ENCODE data around the gene ZFYVE21. TPM values are rescaled to one million over a fixed set of nuclear protein-coding genes. Genes with fewer than 3 reads are reported as not detected.

Gene ZFYVE21
- total RNA-seq, 1 experiment from 2014 or later, result 45.3 TPM

DNA sequence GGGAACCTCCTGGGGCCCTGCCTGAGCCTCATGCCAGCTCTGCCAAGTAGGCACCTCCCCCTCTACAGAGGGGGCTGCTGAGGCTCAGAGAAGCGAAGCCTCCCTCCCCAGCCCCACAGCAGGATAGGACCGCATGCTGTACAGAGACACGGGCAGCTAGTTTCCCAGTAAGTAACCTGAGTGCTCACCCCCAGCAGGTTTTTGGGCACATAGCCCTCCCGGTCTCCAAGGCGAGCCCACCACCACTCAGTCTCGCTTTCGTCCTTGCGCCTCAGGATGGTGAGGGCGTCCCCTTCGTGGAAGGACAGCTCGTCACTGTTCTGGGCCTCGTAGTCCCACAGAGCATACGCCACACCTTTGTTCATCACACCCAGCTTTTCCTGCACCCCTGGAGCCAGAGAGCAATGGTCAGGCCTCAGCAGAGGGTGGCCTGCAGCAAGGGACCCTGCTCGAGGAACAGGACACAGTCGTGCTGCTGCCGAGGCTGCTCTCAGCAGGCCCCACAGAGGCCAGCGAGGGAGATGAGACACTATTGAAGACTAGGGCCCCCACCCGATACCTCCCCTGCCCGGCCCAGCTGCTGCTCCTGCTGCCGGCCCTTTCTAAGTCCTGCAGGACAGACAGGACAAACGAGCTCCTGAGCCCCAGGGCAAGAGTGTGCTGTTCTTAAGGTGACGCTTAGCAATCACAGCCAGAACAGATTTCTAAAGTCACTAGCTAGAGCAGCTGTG is 20.4 kb downstream of the ZFYVE21 start:
- no peak for DNase-seq (ENCODE audit: low read depth)

DNA sequence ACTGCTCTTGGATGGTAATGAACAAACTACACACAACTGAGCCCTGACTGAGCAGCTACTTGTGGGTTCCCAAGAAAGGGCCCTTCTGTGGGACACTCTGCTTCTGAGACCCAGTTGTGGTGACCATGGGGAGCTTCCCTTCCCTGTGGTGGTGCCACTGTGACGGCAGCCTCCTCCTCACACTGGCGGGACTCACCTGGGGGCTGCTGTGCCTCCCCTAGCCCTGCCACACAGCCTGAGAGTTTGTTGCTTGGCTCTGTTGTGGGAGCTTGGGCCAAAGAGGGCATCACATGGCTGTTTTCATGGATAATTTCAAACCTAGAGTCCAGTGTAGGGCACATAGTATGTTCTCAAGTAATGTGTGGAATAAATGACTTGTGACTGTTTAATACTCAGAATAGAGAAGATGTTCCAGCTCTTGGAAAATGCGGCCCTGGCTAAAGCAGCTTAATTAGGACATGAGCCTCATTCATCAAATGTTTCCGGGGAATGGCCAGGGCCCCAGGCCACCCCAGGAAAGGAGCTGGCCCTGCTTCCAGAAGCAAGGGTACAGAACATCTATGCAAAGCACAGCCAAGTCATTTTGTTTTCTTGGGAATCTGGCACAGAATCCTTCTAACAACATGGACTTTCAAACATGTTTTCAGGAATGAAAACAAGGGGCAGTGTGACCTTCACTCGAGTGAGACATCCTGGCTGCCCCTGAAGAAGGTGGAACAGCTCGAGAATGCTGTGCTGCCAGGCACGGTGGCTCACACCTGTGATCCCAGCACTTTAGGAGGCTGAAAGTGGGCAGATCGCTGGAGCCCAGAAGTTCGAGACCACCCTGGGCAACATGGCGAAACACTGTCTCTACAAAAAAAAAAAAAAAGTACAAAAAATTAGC is 21.2 kb downstream of the ZFYVE21 start:
- DNase-seq (ENCODE audit: low read depth), result no peak

DNA sequence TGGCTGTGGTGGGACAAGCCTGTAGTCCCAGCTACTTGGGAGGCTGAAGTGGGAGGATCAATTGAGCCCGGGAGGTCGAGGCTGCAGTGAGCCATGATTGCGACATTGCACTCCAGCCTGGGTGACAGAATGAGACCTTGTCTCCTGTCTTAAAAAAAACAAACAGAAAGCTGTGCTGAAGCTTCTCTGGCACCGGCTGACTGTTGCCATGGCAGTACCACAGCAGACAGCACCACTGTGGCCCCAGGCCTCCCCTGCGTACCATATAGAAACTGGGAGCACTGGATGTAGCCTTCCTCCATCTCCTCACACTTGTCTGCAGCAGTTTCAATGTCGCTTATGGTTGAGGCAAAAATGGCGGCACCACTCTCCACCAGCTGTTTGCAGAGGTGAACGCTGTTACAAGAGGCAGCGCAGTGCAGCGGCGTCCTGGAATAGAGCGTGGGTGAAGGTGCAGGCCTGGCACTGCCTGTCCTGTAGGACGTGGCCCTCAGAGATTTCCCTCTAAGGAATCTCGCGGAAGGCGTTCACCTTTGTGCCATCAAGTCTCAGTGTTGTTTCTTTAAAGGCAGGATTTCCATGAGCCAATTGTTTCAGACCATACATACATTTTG is 21.9 kb downstream of the ZFYVE21 start:
- no peak for DNase-seq (ENCODE audit: low read depth)

DNA sequence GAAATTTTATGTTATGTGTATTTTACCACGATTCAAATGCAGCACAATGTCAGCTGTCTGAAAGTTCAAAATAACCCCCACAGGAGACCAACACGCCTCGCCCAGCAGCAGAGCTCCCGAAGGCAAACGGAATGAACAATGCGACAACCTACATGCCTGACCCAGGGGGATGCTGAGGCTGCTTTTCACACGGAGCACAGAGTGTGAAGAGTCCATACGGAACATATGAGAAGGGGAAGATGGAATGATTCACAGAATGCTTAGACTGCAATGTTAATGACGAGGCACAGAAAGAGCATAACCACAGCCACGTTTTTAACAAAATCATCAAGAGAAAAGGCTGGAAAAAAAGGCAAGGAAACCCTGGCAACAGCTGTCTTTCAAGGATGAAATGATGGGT is 22.6 kb downstream of the ZFYVE21 start:
- no peak for DNase-seq (ENCODE audit: low read depth)

DNA sequence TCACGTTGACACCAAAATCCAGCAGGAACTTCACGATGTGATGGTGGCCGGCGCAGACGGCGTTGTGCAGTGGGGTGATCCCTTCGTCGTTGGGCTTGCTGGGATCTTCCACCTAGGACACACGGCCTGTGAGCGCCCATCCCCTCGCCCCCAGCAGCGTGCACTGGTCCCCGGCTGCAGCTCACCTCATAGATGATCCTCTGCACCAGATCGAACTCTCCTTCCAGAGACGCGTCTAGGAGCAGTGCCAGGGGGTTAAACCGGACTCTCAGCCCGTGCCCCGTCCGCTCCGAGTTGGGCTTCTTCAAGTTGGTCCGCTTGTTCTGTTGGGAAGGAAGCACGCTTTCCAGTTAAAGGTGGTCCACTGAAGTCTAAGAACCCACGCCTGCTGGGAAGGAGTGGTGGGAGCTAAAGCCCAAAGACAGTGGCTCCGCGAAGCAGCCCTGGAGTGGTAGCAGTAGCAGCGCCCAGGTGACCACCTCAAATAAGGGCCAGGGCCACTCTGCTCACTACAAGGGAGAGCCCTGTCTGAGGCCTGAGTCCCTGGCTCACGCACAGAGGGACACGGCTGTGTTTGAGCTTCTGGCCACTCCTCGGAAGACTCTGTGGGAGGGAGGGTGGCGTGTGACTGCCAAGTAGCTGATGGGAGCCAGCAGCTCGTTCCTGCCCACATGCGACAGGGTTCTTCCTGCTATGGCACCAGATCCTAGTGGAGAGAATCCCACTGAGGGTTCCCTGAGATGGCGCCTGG is 23.3 kb downstream of the ZFYVE21 start:
- DNase-seq (ENCODE audit: low read depth), result no peak

DNA sequence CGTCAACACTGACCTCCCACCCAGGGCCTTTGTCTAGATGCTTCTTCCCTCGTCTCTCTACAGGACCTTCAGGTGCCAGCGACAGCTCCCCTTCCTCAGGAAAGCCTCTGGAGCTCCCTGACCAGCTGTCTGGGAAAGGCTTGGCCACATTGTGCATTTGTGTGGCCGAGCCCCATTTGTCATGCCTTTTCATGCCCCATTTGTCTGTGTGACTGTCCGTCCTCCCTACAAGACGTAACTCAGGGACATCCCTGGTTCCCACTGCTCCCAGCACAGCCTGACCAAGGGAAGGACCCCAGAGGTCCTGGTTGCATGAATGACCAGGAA is 23.8 kb downstream of the ZFYVE21 start:
- DNase-seq (ENCODE audit: low read depth), result no peak

DNA sequence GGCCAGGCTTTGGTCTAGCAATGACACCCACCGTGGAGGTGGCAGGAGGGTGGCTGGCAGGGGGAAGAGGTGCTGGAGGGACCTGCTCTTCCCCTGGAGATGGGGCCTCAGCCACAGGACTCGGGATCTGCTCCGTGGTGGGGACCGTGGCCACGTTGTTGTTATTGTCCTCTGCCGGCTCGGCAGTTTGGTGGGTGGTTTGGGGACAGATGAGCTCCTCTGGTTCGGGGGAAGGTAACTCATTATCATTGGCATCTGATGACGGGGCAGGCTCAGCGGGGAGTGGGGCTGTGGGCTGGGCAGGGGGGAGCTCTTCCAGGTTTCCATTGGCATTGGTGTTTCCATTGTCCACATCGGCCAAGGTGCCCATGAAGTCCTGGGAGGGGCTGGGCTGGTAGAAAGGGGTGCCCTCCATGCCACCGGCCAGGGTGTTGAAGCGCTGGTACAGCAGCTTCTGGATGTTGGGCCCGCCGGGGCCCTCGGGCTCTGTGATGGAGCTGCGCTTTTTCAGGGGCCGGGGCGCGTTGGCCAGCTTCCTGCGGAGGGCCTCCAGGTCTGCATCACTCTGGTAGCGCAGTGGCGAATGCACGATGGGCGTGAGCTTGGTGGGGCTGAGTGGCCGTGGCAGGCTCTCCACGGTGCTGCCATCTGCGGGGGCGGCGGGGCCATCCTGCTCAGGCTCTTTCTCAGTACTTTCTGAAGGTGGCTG is 24.3 kb downstream of the ZFYVE21 start:
- DNase-seq (ENCODE audit: low read depth), result no peak

DNA sequence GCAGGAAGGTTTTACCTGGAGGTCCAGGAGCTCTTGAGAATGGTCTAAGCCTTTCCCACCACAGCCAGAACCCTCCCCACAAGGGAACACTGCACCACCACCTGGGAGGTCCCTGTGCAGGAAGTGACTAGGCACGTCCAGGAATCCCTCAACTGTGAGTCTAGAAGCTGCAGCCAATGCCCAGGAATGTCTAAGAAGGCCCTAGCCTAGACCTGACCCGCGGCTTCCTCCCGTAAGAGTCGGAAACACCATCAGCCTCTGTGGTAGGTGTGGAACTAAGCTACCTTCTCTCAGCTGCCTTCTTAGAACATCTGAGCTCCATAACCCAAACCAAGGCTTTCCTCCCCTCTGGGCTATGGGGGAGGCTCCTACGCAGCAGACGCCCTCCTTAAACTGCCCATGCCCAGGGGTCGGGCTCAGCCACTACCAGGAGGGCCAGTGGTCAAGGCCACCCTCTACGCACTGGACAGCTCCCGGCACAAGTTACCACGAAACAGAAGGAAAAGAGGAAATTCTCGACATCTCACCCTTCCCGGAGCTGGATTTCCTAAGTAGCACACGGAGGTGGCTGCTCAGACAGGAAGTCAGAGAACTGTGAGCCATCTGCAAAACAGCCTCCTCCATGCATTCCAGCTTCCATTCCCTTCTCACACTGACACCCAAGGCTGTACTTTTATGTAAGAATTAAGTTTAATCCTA is 25.5 kb downstream of the ZFYVE21 start:
- DNase-seq (ENCODE audit: low read depth), result peak; percentile 51

DNA sequence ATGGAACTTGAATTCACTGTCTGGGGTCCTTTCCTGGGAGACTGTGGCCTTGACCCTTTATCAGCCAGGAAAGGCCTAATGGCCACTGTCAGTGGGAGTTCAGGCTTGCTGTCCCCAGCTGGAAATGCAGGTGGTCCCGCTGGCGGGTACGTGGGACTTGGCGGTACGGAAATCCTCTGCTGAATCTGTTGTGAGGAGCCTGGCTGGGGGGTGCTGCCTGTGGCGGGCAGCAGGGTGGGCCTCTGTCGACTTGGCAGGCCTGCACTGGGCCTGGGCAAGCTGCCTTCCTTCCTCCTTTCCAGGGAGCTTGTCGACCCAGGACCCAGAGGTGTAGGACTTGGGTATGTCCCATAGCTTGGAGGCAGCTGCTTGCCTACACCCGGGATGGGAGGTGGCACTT is 26.3 kb downstream of the ZFYVE21 start:
- no peak for DNase-seq (ENCODE audit: low read depth)

DNA sequence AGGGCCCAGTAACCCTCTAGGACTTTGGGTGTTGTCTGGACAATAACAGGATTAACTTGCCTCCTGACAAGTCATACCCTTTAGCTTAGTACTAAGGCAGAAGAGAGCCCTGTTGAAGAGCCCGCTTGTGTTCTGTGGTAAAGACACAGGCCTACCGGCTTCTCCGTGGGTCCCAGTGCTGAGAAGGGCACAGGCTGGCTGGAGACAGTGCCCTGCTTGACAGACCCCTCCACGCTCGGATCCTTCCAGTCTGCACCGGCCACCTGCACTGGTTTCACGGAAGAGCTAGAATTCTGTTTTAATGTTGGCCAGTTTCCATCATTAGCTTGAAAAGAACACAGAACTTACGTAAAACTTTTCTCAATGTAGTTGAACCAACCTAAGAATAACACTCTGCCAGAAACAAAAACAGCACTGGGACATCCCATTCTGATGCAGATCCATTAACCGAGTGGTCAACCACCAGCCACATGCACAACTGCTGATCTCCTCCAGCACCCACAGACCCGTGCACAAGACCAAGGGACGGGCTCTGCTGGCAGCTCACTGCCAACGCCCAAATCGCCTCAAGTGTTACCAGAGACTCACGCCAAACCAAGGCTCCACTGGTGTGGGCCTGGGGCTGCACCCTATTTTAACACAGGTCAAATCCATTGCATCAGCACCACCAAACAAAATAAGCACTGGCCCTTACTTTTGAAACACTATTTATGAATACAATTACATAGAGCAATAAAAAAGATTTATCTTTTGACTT is 27.1 kb downstream of the ZFYVE21 start:
- DNase-seq (ENCODE audit: low read depth), result no peak

DNA sequence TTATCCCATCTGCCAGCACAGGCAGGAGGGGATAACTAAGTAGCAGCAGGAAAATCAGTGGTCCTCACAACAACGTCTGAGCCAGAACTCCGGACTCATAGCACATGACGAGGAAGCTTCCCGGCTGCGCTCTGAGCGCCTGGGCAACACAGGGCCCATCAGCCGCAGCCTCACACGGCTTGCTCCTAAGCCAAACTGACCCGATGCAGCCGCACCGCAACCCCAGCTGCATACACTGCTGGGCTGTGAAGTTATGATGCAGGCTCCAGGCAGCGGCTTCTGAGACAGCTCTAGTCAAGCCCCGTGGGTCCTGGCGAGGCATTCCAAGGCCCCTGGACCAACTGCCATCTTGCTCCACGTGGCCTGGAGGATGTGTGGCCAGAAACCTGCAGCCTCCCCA is 28.1 kb downstream of the ZFYVE21 start:
- no peak for DNase-seq (ENCODE audit: low read depth)

DNA sequence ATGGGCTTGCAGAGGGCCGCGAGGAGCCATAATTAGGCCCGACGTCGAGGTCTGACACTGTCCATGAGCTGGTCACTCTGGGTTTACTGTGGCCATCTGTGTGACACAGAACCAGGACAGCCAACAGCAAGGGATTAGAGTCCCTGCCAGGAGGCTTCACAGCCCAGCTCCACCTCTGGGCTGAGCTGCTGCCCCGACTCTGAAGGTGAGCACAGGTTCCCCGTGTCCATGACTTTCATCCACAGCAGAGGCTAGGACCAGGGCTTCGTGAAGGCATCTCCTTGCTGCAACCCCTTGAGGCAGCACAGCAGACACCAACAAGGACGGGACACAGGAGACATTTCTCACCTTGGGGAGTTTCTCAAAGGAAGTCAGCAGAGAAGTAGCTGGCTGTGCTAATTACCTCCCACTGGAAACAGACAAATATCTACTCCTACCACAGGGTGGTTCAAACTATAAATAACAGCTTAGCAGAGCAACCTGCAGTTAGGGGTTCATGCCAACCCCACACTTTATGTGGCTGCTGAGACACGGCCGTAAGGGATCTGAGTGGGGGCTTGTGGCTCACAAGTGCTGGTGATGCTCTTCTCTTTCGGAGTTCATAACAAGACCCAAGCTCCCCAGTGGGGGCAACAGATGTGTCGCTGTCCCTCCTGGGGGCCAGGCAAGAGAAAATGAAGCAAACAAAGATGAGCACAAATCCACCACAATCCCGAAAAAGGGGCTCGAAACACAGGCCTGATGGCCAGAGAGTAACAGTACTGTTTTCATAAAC is 29.2 kb downstream of the ZFYVE21 start:
- DNase-seq (ENCODE audit: low read depth), result no peak

DNA sequence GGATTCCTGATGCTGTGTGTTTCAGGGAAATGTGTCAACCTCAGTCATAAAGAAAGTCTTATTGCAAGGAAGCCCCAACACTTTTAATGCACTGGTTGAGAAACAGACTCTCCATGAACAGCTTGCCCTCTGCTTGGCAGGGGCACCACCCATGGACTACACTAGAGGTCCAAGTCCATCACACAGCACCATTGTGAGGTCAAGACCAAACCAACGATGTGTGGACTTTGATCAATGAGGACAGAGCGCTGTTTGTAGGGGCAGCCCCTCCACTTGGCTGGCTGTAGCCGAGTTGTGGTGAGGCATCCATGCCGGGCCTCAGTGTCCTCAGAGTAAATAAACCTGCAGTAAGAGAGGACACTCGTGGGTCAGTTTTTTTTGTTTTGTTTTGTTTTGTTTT is 29.8 kb downstream of the ZFYVE21 start:
- DNase-seq (ENCODE audit: low read depth), result no peak

DNA sequence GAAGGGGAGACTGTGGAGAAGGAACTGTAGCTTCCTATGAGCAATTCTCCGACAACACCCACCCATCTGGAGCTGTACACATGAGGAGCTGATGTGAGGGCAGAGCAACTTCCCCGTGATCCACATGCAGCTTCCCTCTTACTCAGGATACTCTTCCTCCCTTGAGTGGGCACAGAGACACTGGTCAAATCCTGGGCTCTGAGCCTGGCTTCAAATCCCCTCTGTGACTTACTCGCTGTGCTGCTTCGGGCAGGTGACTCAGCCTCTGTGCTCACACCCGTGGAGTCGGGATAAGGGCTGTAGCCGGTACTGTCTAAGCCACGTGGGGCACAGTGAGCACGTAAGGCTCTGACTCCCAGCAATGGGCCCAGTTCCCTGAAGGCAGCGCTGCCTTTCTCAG is 31.1 kb downstream of the ZFYVE21 start:
- peak; percentile 16 for DNase-seq (ENCODE audit: low read depth)

DNA sequence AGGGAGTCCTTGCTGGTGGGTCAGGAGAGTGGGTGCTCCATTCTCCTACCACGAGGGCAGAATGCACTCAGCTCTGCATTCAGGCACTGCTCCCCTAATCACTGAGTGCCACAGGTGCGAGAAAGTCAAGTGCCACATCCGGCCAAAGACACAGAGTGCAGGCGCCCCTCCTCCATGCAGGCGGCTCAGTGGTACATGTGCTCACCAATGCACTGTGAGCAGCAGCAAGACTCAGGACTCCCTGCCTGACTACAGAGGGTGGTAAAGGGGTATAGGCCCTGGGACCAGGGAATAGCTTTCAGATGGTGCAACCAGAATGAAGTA is 32.9 kb downstream of the ZFYVE21 start:
- no peak for DNase-seq (ENCODE audit: low read depth)

DNA sequence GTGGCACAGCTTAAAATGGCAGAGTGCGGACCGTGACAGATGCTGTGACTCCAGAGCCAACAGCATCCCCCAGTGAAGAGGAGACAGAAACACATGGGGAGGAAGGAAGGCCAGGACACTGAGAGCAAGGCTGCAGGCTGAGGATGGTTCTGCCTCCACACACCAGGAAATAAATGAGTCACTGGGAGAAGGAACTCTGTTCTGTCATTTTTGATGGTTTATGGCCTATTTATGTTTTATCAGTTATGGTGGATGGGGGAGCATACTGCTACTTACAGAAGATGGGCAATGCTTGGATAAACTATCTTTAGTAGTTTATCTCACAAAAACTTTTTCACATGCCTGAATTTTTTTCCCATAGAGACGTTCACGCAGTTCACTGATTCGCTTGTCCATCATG is 33.8 kb downstream of the ZFYVE21 start:
- no peak for DNase-seq (ENCODE audit: low read depth)

DNA sequence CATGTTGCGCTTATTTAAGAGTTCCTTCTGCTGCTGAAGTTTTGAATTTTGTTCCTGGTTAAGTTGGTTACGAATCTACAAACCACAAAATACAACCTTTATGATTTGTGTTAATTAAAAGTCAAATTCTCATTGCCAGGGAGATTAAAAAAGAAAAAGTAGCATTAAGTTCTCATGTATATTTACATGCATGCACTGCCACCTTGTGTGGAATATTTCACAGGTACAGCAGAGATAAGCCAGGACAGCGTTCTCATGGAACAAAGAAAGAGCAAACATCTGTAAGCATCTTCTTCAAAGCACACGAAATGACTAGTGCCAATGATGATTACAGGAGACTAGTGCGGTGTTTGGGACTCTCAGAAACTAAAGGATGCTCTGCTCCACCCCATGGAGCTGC is 34.2 kb downstream of the ZFYVE21 start:
- no peak for DNase-seq (ENCODE audit: low read depth)

DNA sequence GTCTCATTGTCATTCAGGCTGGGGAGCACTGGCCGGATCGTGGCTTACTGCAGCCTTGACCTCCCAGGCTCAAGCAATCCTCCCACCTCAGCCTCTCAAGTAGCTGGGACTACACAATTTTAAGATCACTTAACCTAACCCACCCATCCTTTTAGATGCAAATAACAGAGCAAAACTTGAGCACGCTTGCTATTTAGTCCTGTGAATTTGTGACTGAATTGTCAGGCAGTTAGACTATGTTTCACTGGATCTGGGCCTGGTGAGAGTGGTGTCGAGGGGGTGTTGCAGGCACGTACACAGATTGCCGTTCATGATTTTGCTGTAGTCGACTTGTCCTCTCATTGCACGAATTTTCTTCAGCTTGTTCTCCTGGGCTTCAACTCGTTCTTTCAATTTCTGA is 38.2 kb downstream of the ZFYVE21 start:
- DNase-seq (ENCODE audit: low read depth), result no peak

DNA sequence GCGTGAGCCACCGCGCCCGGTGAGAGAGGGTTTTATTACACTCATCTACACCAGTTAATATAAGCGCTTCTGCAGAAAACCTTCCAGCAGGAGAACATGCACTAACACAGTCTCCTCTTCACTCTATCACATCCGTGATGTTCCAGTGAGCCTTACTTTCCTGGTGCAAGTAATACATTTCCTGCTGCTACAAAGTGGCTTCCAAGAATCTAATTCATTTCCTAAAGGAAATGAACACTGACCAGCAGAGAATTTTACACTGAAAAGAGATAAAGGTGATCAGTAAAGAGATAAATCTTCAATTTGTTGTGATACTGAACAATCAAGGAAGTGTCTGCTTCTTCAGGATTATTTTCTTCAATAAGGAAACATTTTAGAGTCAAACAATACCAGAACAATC is 39.5 kb downstream of the ZFYVE21 start:
- no peak for DNase-seq (ENCODE audit: low read depth)

Measured in HT1080 (cell line).